Glutamatergic neuron (in vitro differentiated cells): ENCODE results near the gene CACFD1. TPM values are rescaled to one million over a fixed set of nuclear protein-coding genes. Genes with fewer than 3 reads are reported as not detected.

Experiments
- DNase-seq: peaks from one replicate; pipeline ENCODE4 v3.0.0; 2022
- H3K27ac Mint-ChIP-seq: one replicate; pipeline ENCODE4 v1.8.0; 2020; ENCODE audit warnings: mild to moderate bottlenecking, mixed read lengths, inconsistent platforms; ENCODE audit not compliant: unreplicated experiment
- H3K27me3 Mint-ChIP-seq: one replicate; pipeline ENCODE4 v1.8.0; 2020; ENCODE audit warnings: mild to moderate bottlenecking, moderate library complexity, mixed read lengths, inconsistent platforms; ENCODE audit not compliant: unreplicated experiment
- H3K36me3 Mint-ChIP-seq: one replicate; pipeline ENCODE4 v1.8.0; 2020; ENCODE audit warnings: mild to moderate bottlenecking, mixed read lengths, inconsistent platforms; ENCODE audit not compliant: unreplicated experiment
- H3K4me1 Mint-ChIP-seq: one replicate; pipeline ENCODE4 v1.8.0; 2020; ENCODE audit warnings: mild to moderate bottlenecking, low read depth, mixed read lengths, inconsistent platforms; ENCODE audit not compliant: unreplicated experiment
- H3K4me3 Mint-ChIP-seq: one replicate; pipeline ENCODE4 v1.8.0; 2020; ENCODE audit warnings: mild to moderate bottlenecking, mixed read lengths, inconsistent platforms; ENCODE audit not compliant: unreplicated experiment
- H3K9me3 Mint-ChIP-seq: one replicate; pipeline ENCODE4 v1.8.0; 2020; ENCODE audit warnings: mild to moderate bottlenecking, moderate library complexity, mixed read lengths, inconsistent platforms; ENCODE audit not compliant: unreplicated experiment
- total RNA-seq: library from RNA; stranded (reverse); fragmentation: NEBNext Ultra II Directional; extraction: Animal tissue kit (Norgen Biotek cat#: 25700); gene quantifications from one replicate; pipeline ENCODE4 v1.2.1, GENCODE V29; 2021; ENCODE audit not compliant: unreplicated experiment
- TF ChIP-seq, protein P1 (sequence below): fragments of 200-600 bp; sonication (generic); IDR thresholded peaks from one replicate; pipeline ENCODE4 v1.5.0; 2021; ENCODE audit not compliant: partially characterized antibody, unreplicated experiment

The CACFD1 gene
- total RNA-seq, 1 donor from 2014 or later = 45.4 TPM

- Mint-ChIP-seq H3K27ac (no peak overlapping the region), H3K36me3 (peaks cover 6% of the 10 kb centered on the region), H3K9me3 (peaks cover 6% of the 10 kb centered on the region), H3K4me3 (no peak overlapping the region), H3K4me1 (peaks cover 2% of the 10 kb centered on the region), H3K27me3 (peaks cover 2% of the 10 kb centered on the region)
- TF ChIP-seq, protein P1, sequence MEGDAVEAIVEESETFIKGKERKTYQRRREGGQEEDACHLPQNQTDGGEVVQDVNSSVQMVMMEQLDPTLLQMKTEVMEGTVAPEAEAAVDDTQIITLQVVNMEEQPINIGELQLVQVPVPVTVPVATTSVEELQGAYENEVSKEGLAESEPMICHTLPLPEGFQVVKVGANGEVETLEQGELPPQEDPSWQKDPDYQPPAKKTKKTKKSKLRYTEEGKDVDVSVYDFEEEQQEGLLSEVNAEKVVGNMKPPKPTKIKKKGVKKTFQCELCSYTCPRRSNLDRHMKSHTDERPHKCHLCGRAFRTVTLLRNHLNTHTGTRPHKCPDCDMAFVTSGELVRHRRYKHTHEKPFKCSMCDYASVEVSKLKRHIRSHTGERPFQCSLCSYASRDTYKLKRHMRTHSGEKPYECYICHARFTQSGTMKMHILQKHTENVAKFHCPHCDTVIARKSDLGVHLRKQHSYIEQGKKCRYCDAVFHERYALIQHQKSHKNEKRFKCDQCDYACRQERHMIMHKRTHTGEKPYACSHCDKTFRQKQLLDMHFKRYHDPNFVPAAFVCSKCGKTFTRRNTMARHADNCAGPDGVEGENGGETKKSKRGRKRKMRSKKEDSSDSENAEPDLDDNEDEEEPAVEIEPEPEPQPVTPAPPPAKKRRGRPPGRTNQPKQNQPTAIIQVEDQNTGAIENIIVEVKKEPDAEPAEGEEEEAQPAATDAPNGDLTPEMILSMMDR = no peak
- no peak for DNase-seq
These were observed 34.6 kb upstream of the CACFD1 start for GRCh38 chr9:133425049-133425632.

- H3K9me3 Mint-ChIP-seq = peaks cover 6% of the 10 kb centered on the region
- TF ChIP-seq, protein P1 = no peak
- peaks cover 2% of the 10 kb centered on the region for H3K4me1 Mint-ChIP-seq
- DNase-seq = no peak
- no peak overlapping the region for H3K4me3 Mint-ChIP-seq
- no peak overlapping the region for H3K27ac Mint-ChIP-seq
- peaks cover 6% of the 10 kb centered on the region for H3K36me3 Mint-ChIP-seq
- H3K27me3 Mint-ChIP-seq = peaks cover 2% of the 10 kb centered on the region
These were observed 33.8 kb upstream of the CACFD1 start for GRCh38 chr9:133426011-133426410.

GRCh38 chr9:133427658-133428348 lies 32.0 kb upstream of the CACFD1 start:
- H3K4me3 Mint-ChIP-seq = peak overlapping the region; percentile 81
- peaks cover 2% of the 10 kb centered on the region for H3K4me1 Mint-ChIP-seq
- DNase-seq = no peak
- TF ChIP-seq, protein P1 = no peak
- peaks cover 6% of the 10 kb centered on the region for H3K36me3 Mint-ChIP-seq
- peaks cover 4% of the 10 kb centered on the region for H3K9me3 Mint-ChIP-seq
- H3K27me3 Mint-ChIP-seq = no peaks in the 10 kb centered on the region
- H3K27ac Mint-ChIP-seq = no peak overlapping the region

DNA sequence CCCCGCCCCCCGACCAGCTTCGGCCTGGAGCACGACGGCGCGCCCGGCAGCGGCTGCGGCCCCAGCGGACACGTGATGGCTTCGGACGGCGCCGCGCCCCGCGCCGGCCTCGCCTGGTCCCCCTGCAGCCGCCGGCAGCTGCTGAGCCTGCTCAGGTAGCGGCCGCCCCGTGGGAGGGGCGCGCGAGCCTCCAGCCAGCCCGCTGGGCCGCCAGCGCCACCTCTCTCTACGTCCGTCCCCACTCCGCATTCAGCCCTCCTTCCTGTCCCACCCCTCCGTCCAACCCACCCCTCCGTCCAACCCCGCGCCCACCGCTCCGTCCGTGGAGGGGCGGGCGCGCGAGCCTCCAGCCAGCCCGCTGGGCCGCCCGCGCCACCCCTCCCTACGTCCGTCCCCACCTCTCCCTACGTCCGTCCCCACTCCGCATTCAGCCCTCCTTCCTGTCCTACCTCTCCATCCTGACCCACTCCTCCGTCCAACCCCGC lies 31.1 kb upstream of the CACFD1 start:
- Mint-ChIP-seq H3K27me3 (no peaks in the 10 kb centered on the region), H3K36me3 (peaks cover 6% of the 10 kb centered on the region), H3K4me1 (peaks cover 2% of the 10 kb centered on the region), H3K4me3 (no peak overlapping the region), H3K27ac (no peak overlapping the region), H3K9me3 (peaks cover 4% of the 10 kb centered on the region)
- peak; percentile 58 for DNase-seq
- TF ChIP-seq, protein P1 = no peak

DNA sequence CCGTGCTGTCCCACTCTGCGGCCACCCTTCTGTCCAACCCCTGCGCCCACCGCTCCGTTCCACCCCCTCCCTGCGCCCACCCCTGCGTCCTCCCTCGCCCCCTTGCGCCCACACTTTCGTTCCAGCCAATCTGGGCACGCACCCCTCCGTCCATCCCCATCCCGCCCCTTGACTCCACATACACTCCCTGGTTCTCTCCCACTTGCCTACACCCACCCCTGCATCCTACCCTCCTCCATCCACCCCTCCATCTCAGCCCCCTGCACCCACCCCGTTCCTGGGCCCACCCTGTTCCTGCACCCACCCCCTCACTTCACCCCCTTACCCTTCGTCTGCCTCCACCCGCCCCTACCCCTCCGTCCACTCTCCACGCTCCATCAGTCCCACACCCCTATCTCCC lies 30.6 kb upstream of the CACFD1 start:
- DNase-seq = no peak
- peaks cover 4% of the 10 kb centered on the region for H3K9me3 Mint-ChIP-seq
- no peaks in the 10 kb centered on the region for H3K27me3 Mint-ChIP-seq
- H3K27ac Mint-ChIP-seq = no peak overlapping the region
- H3K36me3 Mint-ChIP-seq = peaks cover 6% of the 10 kb centered on the region
- no peak overlapping the region for H3K4me3 Mint-ChIP-seq
- peaks cover 2% of the 10 kb centered on the region for H3K4me1 Mint-ChIP-seq
- TF ChIP-seq, protein P1 = no peak
